Activated naive CD8-positive, alpha-beta T cell treated with anti-CD3 and anti-CD28 coated beads, Interleukin-2, amount 50 U/mL, for 24 hours (primary cell): ENCODE results near the gene MACROH2A1.

Experiments used
- ATAC-seq: fragments of 150-1000 bp; cut with Tn5 transposase; one replicate; pipeline ENCODE4 v1.10.0; 2021
- DNase-seq: peaks from one replicate; pipeline ENCODE4 v3.0.0; 2021
- H3K27ac Mint-ChIP-seq: one replicate; pipeline ENCODE4 v1.8.0; 2021; ENCODE audit warnings: mild to moderate bottlenecking, mixed read lengths
- H3K27me3 Mint-ChIP-seq: one replicate; pipeline ENCODE4 v1.8.0; 2021; ENCODE audit warnings: mixed read lengths
- H3K36me3 Mint-ChIP-seq: one replicate; pipeline ENCODE4 v1.8.0; 2021; ENCODE audit warnings: low read depth, mixed read lengths
- H3K4me1 Mint-ChIP-seq: one replicate; pipeline ENCODE4 v1.8.0; 2021; ENCODE audit warnings: mixed read lengths
- H3K4me3 Mint-ChIP-seq: one replicate; pipeline ENCODE4 v1.8.0; 2021; ENCODE audit warnings: mild to moderate bottlenecking, moderate library complexity, mixed read lengths
- H3K9me3 Mint-ChIP-seq: one replicate; pipeline ENCODE4 v1.8.0; 2021; ENCODE audit warnings: mixed read lengths

The MACROH2A1 gene

DNA sequence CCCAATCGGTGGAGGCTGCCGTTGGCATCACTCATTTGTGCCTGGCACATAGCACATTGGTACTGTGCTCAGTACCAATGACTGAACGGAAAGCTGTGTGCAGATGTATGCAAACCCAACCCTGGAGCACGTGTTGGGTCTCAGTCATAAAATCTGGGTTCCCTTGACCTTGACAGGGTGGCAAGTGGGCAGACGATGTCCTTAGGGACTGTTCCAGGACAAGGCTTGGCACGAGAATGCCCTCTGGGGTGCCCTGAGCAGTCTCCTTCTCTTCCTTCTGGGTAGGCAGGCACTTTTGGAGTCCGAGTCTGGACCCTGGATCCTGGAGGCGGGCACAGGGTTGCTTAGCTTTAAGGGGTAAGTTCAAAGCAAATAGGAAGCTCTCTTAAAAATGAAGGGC lies 75.8 kb downstream of the MACROH2A1 start:
- no peaks in the 10 kb centered on the region for H3K36me3 Mint-ChIP-seq
- H3K4me3 Mint-ChIP-seq = no peak overlapping the region
- H3K27me3 Mint-ChIP-seq = no peaks in the 10 kb centered on the region
- no peak overlapping the region for H3K27ac Mint-ChIP-seq
- ATAC-seq = no peak
- peaks cover 11% of the 10 kb centered on the region for H3K4me1 Mint-ChIP-seq
- DNase-seq = no peak
- H3K9me3 Mint-ChIP-seq = no peaks in the 10 kb centered on the region

DNA sequence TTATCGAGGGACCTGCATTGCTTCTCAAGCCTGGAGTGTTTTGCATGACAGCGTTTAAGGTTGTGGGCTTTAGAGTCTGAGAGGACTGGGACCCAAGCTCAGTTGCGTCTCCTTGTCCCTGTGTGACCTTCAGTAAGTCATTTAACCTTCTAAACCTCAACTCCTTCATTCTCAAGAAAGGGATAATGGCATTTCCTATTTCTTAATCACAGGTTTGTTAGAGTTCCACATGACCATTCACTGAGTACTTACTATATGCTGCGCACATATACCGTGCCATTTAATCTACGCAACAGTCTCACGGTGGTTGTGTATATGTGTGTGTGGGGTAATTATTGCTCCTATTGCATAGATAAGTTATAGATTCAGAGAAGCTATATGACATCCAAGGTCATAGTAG lies 76.3 kb downstream of the MACROH2A1 start:
- Mint-ChIP-seq H3K9me3 (no peaks in the 10 kb centered on the region), H3K27ac (no peak overlapping the region), H3K4me3 (no peak overlapping the region), H3K27me3 (no peaks in the 10 kb centered on the region), H3K4me1 (peaks cover 11% of the 10 kb centered on the region), H3K36me3 (no peaks in the 10 kb centered on the region)
- DNase-seq = no peak
- no peak for ATAC-seq

DNA sequence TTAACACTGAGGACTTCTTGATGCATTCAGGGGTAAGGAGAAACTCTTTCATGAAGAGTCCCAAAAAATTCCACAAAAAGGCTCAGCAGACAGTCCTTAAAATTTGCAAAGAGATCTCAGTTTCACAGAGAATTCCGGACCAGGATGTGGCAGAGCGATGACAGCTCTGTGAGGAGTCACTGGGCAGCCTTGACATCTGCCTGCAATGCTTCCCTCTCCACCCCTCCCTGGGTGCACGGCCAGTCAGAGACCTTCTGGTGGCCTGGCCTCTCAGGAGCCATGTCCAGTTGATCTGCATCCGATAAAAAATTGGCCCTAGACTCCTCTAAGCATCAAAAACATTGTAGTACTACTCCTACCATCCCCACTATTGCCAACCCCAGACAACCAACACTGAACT lies 76.8 kb downstream of the MACROH2A1 start:
- H3K4me3 Mint-ChIP-seq = no peak overlapping the region
- DNase-seq = no peak

DNA sequence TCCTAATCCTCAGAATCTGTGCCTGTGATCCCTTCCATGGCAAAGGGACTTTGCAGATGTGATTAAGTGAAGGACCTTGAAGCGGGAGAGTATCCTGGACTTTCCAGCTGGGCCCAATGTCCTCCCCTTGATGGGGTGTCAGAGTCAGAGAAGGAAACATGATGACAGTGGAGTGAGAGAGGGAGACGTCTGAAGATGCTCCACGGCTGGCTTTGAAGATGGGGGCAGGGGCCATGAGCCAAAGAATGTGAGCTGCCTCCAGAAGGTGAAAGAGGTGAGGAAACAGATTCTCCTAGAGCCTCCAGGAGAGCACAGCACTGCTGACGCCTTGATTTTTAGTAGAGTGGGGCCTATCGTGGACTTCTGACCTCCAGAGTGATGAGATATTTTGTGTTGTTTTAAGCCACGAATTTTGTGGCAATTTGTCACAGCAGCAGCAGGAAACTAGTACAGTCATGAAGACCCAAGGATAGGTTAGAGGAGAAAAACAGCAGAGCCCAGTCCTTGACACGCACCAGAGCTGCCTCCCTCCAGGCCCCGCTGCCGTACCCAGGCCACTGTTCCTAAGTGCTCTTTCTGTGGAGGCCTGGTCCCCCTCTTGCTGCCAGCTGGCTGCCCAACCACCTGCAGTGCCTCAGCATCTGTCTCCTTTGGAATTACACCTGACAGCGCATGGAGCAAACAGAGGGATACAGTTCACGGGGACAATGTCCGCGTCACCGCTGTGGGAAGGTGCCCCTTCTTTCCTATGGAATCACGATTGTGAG lies 78.1 kb downstream of the MACROH2A1 start:
- ATAC-seq (no peak), DNase-seq (no peak)
- Mint-ChIP-seq H3K27me3 (no peaks in the 10 kb centered on the region), H3K9me3 (no peaks in the 10 kb centered on the region), H3K4me3 (no peak overlapping the region), H3K4me1 (peaks cover 7% of the 10 kb centered on the region), H3K36me3 (no peaks in the 10 kb centered on the region), H3K27ac (no peak overlapping the region)

More for the DNA sequence above, 76.8 kb downstream of the MACROH2A1 start:
- ATAC-seq = no peak
- no peaks in the 10 kb centered on the region for H3K36me3 Mint-ChIP-seq
- H3K27ac Mint-ChIP-seq = no peak overlapping the region
- no peaks in the 10 kb centered on the region for H3K27me3 Mint-ChIP-seq
- no peaks in the 10 kb centered on the region for H3K9me3 Mint-ChIP-seq
- H3K4me1 Mint-ChIP-seq = peaks cover 11% of the 10 kb centered on the region

DNA sequence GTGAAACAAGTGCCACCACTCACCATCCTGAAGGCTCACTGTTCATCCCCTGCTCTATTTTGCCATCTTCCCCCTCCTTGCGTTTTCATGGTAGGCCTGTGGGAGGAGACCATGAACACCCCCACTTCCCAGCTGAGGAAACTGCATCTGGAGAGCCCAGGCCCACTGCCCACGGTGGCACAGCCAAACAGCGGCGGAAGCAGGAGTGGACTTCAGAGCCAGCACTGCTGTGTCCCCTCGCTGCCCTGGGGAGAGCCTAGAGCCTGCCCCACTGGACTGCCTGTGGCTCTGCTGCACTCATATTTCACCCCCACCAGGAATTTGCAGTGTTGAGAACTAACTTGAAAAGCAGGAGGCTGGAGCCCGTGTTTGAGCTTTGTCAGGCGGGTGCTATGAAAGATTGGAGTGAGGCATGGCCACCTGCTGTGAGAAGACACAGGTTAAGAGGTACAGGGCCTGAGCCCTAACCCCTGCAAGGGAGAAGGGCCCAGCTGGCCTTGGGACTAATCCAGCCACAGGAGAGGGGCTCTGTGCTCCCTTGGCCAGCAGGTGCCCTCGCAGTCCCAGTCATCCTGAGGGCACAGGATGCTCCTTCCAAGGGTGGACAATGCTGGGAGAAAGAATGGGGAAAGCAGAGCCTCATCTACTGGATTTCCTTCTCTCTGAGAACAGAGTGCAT lies 79.0 kb downstream of the MACROH2A1 start:
- Mint-ChIP-seq H3K4me3 (no peak overlapping the region), H3K4me1 (peaks cover under 1% of the 10 kb centered on the region), H3K27me3 (no peaks in the 10 kb centered on the region), H3K27ac (no peak overlapping the region), H3K36me3 (no peaks in the 10 kb centered on the region), H3K9me3 (no peaks in the 10 kb centered on the region)
- DNase-seq (no peak), ATAC-seq (no peak)

DNA sequence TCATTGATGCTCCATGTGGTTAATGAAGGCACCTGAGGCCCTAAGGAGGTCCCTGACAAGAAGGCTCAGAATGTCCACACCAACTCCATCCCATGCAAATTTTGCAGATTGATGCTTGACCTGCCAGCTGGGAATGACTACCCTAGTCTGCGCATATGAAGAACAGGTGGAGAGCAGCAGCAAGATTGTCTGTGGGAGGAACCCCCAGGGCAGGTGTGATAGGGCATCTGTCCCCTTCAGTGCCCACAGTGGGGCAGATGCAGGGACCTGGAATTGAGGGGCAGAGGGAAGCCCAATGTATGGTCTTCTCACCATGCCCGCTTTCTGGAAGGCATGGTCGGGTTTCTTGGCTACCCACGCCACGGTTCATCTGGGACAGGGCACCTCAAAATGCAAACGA lies 79.6 kb downstream of the MACROH2A1 start:
- no peaks in the 10 kb centered on the region for H3K36me3 Mint-ChIP-seq

DNA sequence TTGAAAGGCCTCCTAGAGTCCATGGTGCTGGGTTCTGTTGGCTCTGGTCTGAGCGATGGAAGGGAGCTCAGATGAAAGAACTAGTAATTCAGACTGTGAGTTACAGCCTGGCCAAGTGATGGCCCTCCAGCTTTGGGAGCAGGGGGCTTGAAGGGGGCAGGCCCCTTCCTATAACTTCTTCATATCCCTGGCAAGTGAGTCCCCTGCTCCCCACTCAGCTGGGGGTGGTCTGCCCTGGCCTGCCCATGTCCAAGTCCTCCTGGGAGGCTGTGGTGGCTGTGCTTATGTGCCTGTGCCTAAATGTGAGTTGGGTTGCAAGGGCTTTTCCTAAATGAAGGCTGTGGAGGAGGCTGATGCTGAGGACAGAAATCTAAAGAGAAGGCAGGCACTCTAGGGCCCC lies 80.1 kb downstream of the MACROH2A1 start:
- DNase-seq (no peak), ATAC-seq (no peak)
- Mint-ChIP-seq H3K9me3 (no peaks in the 10 kb centered on the region), H3K27me3 (no peaks in the 10 kb centered on the region), H3K4me1 (no peaks in the 10 kb centered on the region), H3K4me3 (no peak overlapping the region), H3K27ac (no peak overlapping the region), H3K36me3 (no peaks in the 10 kb centered on the region)

More for the DNA sequence above, 79.6 kb downstream of the MACROH2A1 start:
- DNase-seq = no peak
- H3K27me3 Mint-ChIP-seq = no peaks in the 10 kb centered on the region
- no peaks in the 10 kb centered on the region for H3K4me1 Mint-ChIP-seq
- no peak overlapping the region for H3K27ac Mint-ChIP-seq
- no peak for ATAC-seq
- H3K9me3 Mint-ChIP-seq = no peaks in the 10 kb centered on the region
- H3K4me3 Mint-ChIP-seq = no peak overlapping the region

DNA sequence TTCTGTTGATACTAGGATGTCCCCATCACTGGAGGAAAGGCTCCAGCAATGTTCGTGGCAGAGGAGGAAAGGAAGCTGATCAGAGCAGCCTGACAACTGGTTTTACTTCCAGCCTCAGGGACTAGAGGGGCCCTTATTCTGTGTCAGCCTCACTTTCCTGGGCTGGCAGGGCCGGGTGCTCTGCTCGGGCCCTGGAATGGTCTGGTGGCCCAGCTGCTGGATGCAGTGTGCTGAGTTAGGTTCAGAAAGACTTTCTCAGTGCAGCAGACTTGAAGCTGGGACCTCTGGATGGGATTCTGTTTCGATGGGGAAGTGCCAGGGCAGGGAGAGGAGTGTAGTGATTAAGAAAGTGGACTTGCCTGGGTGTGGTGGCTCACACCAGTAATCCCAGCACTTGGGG lies 81.0 kb downstream of the MACROH2A1 start:
- H3K4me3 Mint-ChIP-seq = no peak overlapping the region
- no peak overlapping the region for H3K27ac Mint-ChIP-seq

DNA sequence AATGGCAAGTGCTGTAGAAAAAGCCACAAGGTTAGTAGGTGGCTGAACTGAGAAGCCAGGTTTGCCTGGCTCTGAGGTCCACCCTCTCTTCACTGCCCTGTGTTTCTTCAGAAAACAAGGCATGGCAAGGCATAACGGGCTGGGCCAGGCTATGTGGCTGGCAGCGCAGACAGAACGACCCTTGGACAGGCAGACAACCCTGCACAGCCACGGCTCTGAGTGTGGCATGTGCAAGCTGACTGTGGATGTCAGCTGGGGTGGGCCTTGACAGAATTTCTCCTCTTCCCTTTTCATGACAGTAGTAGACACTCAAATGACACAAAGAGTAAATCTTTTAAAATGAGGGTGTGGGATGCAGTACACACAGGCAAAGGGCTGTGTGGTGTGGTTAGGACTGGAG lies 81.7 kb downstream of the MACROH2A1 start:
- ATAC-seq (no peak), DNase-seq (no peak)
- H3K27me3 Mint-ChIP-seq = no peaks in the 10 kb centered on the region
- H3K4me3 Mint-ChIP-seq = no peak overlapping the region
- H3K9me3 Mint-ChIP-seq = no peaks in the 10 kb centered on the region
- peaks cover 6% of the 10 kb centered on the region for H3K4me1 Mint-ChIP-seq
- no peaks in the 10 kb centered on the region for H3K36me3 Mint-ChIP-seq
- H3K27ac Mint-ChIP-seq = no peak overlapping the region

More for the DNA sequence above, 81.0 kb downstream of the MACROH2A1 start:
- Mint-ChIP-seq H3K36me3 (no peaks in the 10 kb centered on the region), H3K9me3 (no peaks in the 10 kb centered on the region), H3K27me3 (no peaks in the 10 kb centered on the region), H3K4me1 (peaks cover 6% of the 10 kb centered on the region)
- DNase-seq (no peak), ATAC-seq (no peak)

DNA sequence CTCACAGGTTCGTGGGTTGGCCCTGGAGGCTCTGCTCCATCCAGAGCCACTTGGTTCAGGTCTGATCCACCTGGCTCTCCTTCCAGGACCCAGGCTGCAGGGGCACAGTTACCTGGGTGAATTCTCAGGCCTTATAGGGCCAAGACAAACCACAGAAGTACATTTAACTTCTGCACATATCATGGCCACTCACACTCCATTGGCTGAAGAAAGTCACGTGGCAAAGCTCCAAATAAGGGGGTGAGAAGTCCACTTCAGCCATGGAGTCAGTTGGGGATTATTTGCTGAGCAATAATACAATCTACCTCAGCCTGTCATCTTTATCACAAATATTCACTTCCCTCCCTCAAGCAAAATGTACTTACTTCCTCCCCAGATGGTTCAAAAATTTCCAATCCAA lies 83.6 kb downstream of the MACROH2A1 start:
- H3K27me3 Mint-ChIP-seq = no peaks in the 10 kb centered on the region
- no peak for DNase-seq
- peaks cover 10% of the 10 kb centered on the region for H3K4me1 Mint-ChIP-seq
- no peaks in the 10 kb centered on the region for H3K9me3 Mint-ChIP-seq
- no peak overlapping the region for H3K27ac Mint-ChIP-seq
- ATAC-seq = no peak
- no peaks in the 10 kb centered on the region for H3K36me3 Mint-ChIP-seq
- H3K4me3 Mint-ChIP-seq = no peak overlapping the region

DNA sequence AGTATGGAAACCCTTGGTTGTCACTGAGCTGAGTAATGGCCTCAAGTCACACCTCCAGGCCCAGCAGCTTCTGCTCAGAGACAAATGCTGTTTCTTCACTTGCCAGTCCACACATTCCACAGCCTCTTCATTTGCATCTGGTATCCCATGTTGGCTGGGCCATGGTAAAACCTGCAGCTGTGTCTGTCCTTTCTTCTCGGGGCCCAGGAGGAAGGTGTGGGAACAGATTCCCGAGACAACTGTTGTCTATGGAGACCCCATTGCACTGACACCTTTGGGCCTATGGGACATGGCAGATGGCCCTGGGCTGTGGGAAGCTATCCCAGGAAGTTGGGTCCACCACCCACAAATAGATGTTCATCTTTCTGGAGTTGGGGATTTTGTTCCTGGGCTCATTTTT lies 85.1 kb downstream of the MACROH2A1 start:
- Mint-ChIP-seq H3K27me3 (peaks cover 3% of the 10 kb centered on the region), H3K4me1 (peaks cover 18% of the 10 kb centered on the region), H3K9me3 (no peaks in the 10 kb centered on the region), H3K27ac (no peak overlapping the region), H3K4me3 (no peak overlapping the region), H3K36me3 (no peaks in the 10 kb centered on the region)
- DNase-seq = no peak
- ATAC-seq = peak; percentile 17

DNA sequence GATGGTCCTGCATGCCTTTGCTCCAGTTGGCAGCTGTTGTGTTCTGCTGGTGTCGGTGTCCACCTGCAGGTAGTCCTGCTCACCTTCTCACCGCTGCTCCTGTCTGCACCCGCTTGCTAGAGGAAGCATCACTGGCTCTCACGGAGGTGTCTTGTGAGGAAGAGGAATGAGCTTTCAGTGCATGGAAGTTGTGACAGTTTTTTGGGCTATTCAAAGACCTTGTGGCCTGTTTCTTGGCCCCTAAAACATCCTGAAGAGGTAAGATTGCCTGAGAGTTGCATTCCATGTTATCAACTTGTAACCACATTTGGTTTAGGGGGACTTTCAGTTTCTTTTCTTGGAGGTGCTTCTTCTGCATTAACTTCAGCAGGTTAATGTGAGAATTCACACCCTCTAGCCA lies 85.6 kb downstream of the MACROH2A1 start:
- Mint-ChIP-seq H3K9me3 (no peaks in the 10 kb centered on the region), H3K27me3 (peaks cover 3% of the 10 kb centered on the region), H3K27ac (no peak overlapping the region), H3K4me3 (no peak overlapping the region), H3K36me3 (no peaks in the 10 kb centered on the region), H3K4me1 (peaks cover 21% of the 10 kb centered on the region)
- DNase-seq (no peak), ATAC-seq (no peak)

DNA sequence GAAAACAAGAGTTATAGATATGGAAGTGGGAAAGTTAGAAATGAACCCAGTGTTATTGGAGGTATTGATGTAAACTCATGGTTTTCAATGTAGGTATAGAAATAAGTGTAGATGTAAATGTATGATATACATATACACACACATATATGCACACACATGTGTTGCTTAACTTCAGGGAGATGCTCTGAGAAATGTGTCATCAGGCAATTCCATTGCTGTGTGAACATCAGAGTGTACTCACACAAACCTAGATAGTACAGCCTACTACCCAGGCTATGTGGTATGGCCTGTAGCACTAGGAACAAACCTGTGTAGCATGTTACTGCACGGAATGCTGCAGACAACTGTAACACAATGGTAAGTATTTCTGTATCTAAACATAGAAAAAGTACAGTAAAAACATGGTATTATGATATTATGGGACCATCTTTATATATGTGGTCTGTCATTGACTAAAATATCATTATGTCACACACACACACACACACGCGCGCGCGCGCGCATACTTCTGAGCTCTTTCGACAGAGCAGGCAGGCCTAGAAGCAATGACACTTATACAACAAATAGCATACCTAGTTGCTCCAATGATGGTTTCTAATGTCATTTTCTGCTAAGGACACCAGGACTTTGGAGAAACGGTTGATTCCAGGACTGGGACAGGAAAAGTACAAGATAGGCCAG lies 86.6 kb downstream of the MACROH2A1 start:
- no peak overlapping the region for H3K4me3 Mint-ChIP-seq
- no peak for DNase-seq
- no peak overlapping the region for H3K27ac Mint-ChIP-seq

DNA sequence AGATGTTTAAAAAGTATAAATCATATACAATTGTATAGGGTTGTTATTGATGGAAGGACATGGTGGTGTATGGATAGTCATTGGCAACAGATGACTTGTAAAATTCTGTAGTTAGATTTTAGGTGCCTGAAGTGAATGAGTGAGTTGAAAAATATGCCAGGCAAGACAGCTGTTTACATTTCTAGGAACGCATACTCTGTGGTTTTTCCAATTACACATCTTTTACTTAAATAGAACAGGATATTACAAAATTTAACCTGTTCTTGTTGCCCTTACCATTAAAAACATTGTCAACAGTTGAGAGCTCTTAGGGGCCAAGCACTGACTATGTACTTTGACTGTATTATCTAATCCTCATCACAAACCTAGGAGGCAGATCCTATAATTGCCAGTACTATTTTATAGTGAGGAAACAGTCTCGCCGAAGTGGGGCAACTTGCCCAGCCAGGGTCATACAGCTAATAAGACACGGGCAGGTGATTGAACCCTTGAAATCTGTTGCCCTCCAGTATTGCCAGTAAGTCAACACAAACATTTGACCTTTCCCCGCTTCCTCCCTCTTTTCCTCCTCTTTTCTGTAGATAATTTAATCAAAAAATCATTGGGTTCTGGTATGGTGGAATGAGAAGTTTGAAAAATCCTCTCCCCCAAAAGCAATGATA lies 88.6 kb downstream of the MACROH2A1 start:
- no peak overlapping the region for H3K4me3 Mint-ChIP-seq
- DNase-seq (no peak), ATAC-seq (peak; percentile 13)
- peaks cover 3% of the 10 kb centered on the region for H3K27me3 Mint-ChIP-seq
- no peaks in the 10 kb centered on the region for H3K9me3 Mint-ChIP-seq
- no peak overlapping the region for H3K27ac Mint-ChIP-seq
- peaks cover 21% of the 10 kb centered on the region for H3K4me1 Mint-ChIP-seq
- H3K36me3 Mint-ChIP-seq = no peaks in the 10 kb centered on the region

More for the DNA sequence above, 86.6 kb downstream of the MACROH2A1 start:
- Mint-ChIP-seq H3K36me3 (no peaks in the 10 kb centered on the region), H3K27me3 (peaks cover 3% of the 10 kb centered on the region), H3K9me3 (no peaks in the 10 kb centered on the region), H3K4me1 (peaks cover 21% of the 10 kb centered on the region)
- no peak for ATAC-seq
